Stimulated activated CD4-positive, alpha-beta T cell treated with anti-CD3 and anti-CD28 coated beads, Interleukin-1b, Interleukin-23, amount 100 ng/mL, for 4 hours (primary cell): ENCODE measurements around the gene CFAP157.

ENCODE experiments used
- DNase-seq, 2 donors: peaks; one replicate each; pipeline ENCODE4 v3.0.0-alpha.2; 2020; ENCODE audit warnings: low read depth in 2 of 2

CFAP157 gene

GRCh38 chr9:127715470-127716337 is 8.9 kb downstream of the CFAP157 start, which contains the start of the genes PTRH1 and TTC16:
TSS of gene PTRH1 (minus strand) at chr9:127715663. CDS start at chr9:127715639, 24 bp downstream.
TSS of gene TTC16 (plus strand) at chr9:127716079. CDS start at chr9:127716146, 67 bp downstream.
- peak; percentile 93 to 96 for DNase-seq

GRCh38 chr9:127716412-127716811 is 9.6 kb downstream of the CFAP157 start:
- no peak for DNase-seq

DNA sequence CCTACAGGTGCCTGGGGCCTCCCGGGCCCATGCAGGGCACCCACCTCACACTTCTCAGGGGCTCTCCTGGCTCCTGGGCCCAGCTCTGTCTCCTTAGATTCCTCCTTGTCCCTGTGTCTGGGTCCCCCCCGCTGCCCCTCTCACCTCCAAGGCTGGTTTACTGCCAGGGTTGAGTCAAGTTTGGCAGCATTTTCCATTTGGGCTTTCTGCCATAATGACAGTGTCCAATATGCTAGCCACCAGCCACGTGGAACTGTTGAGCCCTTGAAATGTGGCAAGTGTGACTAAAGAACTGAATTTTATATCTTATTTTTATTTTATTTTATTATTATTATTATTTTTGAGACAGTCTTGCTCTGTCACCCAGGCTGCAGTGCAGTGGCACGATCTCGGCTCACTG is 11.0 kb downstream of the CFAP157 start:
- no peak for DNase-seq

GRCh38 chr9:127720031-127720864 is 13.5 kb downstream of the CFAP157 start:
- no peak for DNase-seq

GRCh38 chr9:127720865-127721227 is 14.1 kb downstream of the CFAP157 start:
- no peak for DNase-seq

- DNase-seq: no peak
These were observed 14.6 kb downstream of the CFAP157 start for GRCh38 chr9:127721391-127721821.

DNA sequence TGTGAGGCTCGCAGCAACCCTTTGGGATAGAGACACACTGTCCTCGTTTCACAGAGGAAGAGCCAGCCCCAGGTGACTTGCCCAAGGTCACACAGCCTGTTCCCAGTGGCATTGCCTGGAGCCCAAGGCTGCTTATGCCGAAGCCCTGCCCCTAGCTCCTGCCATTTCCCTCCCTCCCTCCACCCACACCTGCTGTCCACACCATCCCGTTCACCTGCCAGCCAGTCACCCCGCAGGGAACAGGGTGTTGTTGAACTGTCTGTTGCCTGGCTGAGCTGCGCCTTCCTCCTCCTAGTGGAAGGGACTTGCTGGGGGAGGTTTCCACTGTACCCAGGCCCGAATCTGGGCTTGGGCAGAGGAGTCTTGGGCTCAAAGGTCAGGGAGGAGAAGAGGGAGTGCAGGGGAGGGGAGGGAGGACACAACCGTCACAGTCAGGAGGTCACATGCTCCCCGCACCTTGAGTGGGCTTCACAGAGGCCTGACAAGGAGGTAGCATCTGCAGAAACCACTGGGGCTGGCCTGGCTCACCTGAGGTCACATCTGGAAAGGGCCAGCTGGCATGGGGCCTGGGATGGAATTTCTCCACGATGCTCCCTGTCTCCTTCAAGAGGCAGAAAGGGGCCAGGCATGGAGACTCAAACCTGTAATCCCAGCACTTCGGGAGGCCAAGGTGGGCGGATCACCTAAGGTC is 15.4 kb downstream of the CFAP157 start:
- no peak for DNase-seq

DNA sequence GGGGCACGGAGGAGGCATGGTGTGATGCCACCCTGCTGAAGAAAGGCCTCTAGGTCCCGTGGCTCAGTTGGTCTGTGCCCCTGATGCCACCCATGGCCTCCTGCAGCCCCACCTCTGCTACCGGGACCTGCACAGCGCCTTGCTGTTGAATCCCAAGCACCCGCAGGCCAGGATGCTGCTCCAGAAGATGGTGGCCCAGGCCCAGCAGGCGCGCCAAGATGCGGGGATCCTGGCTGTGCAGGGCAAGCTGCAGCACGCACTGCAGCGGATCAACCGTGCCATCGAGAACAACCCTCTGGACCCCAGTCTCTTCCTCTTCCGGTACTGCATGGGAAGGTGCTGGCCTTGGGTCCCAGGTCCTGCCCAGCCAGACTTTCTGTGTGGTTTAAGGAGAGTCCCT is 16.2 kb downstream of the CFAP157 start:
- DNase-seq: no peak

DNA sequence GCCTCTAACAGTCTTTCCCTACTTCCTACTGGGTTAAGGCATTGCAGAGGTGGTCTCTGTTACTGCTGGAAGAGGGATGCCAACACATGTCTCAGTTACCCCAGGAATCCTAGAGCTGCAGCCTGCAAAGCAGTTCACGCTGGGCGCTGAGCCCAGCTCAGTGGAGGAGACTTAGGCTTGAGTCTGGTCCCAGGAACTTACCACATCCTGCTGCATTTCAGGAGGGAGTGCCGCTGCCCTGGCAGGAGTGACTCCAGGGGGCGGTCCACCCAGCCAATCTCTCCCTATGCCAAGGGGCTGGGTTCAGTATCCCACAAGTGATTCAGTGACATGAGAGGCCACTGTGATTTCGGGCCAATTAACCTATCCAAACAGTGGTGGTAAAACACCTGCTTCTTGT is 16.7 kb downstream of the CFAP157 start:
- DNase-seq: no peak

GRCh38 chr9:127724012-127724411 is 17.2 kb downstream of the CFAP157 start:
- DNase-seq: no peak

DNA sequence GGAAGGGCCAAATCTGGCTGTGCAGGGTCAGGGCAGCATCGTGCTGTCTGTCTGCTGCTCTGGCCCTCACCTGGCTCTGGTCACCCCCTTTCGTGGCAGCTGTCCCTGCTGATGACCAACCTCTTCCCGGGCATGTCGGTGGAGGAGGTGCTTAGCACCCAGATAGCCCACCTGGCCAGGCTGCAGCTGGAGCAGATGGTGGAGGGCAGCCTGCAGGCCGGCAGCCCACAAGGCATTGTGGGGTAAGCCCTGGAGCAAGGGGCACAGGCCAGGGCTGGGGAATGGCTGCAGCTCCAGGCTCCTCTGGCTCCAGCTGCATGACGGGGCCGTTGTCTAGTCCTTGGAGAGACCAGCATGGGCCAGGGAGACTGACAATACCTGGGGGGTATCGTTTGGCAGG is 20.1 kb downstream of the CFAP157 start:
- DNase-seq: no peak

DNA sequence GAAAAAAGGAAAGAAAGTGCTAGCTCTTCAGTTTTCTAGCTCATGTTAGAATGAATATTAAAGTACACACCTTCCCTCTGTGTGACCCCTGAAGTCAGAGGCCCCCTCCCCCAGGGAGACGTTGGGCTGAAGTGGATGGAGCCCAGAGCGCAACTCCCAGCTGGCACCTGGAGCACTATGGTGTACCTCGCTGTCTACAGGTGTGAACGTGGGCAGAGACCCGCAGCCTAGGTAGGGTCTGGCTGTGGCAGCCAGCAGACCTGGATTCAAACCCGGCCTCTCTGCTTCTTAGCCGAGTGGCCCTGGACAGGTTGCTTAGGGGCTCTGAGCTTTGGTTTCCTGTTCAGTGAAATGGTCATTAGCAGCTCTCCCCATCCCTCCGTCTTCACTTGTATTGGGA is 22.0 kb downstream of the CFAP157 start:
- no peak for DNase-seq

DNA sequence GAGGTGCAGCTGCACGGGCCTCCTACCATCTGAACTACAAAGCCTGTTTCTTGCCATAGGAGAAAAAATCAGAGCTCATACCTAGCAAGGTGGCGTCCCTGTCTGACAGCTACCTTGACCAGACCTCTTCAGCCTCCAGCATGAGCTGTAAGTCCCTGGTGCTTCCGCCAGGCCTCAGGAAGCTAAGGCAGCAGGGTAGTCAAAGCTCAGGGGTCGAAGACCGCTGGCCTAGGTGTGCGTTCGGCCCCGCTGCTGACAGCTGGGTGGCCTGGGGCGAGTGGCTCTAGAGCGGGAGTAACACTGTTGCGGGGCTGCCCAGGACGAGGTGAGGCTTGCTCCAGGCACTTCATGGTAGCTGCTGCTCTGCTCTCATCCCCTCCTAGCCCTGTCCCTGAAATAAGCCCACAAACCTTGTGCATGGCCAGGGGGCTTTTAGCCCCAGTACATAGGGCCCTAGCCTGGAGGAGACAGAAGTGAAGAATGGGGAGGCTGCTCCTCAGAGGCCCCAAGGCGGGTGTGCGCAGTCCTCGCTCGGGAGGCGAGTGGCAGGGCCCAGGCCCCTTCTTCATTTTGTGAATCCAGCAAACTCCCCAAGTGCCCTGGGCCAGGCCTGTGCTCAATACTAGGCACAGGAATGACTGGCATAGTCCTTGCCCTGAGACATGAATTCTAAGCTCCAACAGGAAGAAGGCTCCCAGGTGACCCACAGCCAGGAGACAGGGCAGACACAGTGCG is 22.9 kb downstream of the CFAP157 start:
- no peak for DNase-seq

DNA sequence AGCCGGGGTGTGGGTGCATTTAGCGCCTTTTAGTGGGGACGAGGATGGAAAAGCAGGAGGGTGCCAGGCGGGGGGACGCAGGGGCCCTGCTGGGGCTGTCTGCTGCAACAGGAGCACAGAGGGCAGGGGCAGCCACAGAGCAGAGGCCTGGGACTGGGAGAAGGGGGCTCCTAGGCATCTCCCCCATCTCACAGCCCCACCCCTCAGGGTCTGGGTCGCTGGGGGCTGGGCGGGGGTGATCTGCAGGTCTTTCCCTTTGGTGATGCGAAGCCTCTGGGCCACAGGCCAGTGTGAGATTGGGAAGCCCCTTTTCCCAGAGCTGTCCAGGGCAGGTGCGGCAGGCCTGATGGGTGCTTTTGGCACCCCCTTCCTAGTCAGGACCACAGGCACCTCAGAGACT is 23.5 kb downstream of the CFAP157 start:
- no peak for DNase-seq

GRCh38 chr9:127730799-127731410 is 24.1 kb downstream of the CFAP157 start:
- no peak for DNase-seq

GRCh38 chr9:127731938-127732337 is 25.1 kb downstream of the CFAP157 start:
- DNase-seq: no peak

- DNase-seq: no peak
These were observed 25.7 kb downstream of the CFAP157 start for GRCh38 chr9:127732444-127732843.

DNA sequence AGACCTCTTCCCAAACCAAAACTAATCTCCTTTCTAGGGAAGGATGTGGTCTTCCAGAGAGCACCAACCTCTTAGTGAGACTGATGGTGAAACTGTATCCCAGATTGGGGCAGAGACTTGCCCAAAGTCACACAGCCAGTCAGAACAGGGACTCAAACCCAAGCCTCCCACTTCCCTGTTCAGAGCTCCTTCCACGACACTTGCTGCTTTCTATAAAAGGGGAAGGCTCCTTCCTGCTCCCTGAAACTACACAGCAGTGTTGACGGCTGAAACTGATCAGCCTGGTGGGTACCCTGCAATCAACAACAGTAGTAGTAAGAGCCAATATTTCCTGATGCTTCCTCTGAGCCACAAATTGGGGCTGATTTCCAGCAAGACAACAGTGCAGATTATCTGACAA is 26.8 kb downstream of the CFAP157 start:
- no peak for DNase-seq

GRCh38 chr9:127734247-127734746 is 27.5 kb downstream of the CFAP157 start:
- no peak for DNase-seq

DNA sequence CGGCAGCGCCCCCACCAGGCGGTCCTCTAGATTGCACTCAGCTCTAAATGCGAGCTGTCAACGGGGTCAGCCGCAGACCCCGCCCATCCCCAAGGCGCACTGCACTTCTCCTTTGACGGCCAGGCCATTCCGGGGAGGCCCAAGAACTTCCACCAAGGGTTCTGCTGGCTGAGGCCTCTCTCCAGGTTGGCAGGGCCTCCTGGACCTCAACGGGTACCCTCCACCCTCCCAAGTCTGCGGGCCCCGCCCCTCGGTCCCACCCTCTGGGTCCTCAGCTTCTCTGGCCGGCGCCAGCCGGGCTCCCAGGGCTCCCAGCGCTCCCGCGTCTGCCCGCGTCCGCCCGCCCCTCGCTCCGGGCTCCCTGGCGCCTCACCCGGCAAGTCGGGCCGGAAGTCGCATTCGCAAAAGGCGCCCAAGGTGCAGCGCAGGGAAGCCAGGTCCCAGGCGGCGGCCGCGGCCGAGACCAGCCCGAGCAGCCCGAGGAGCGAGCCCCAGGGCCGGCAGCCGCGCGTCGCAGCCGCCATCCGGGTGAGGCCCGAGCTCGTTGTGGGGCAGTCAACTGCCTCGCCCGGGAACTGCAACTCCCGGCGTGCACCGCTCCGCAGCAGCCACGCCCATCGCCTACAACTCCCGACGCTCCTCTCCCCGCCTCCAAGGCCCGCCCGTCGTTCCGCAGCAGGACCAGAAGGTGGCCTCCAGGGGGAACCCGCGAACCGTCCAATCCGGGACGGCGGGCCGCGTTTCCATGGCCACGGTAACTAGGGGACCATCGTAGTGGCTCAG is 28.1 kb downstream of the CFAP157 start, which contains the start of gene TOR2A:
Gene TOR2A (minus strand): TSS at position 548 of the 783 bp plus-strand sequence. CDS start 24 bp downstream, at position 524.
- peak; percentile 96 to 98 for DNase-seq
